DND-41 (cell line): Measurements from ENCODE around the gene CCHCR1.

Experiments used
- CTCF ChIP-seq: IDR thresholded peaks from 2 replicates; pipeline ENCODE4 v1.5.1; 2012; ENCODE audit warnings: borderline replicate concordance, low read length, moderate library complexity, mild to moderate bottlenecking; ENCODE audit not compliant: poor library complexity, severe bottlenecking; ENCODE audit errors: extremely low read depth
- EZH2 ChIP-seq: IDR thresholded peaks from 3 replicates; pipeline ENCODE4 v1.6.1; 2012; ENCODE audit warnings: borderline replicate concordance, low read depth, mild to moderate bottlenecking, moderate library complexity, low read length, inconsistent platforms; ENCODE audit not compliant: severe bottlenecking

GRCh38 chr6:31204751-31205145 is 47.1 kb upstream of the CCHCR1 start:
- TF ChIP-seq CTCF (no peak), EZH2 (no peak)
